Measurements from ENCODE around the gene GABRE. TPM values are rescaled to one million over a fixed set of nuclear protein-coding genes. Genes with fewer than 3 reads are reported as not detected.

GABRE gene
- total and polyA plus RNA-seq, 2 of the 13 experiments (the other 11 are each of a cell fraction or from before 2014, with no cell fraction given): 12.2 to 66.2 TPM

DNA sequence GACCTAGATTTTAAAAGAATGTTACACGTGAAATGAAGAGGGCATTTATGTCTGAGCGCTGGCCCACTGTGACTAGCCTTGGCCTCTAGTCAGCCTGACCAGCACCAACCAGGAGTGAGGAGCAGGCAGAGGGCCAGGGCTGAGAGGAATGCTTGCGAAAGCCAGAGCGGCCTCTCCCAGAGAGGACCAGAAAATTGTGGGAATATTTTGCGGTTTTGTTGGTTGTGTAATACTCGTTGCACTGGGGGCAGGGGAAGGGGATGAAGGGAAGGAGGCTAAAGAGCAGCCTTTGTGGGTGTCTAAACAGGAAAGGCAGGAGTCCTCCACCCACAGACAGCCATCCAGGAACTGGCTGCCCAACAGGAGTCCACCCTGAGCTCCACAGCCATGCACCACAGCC is 3.8 kb downstream of the GABRE start (continued):
- no peak for TF ChIP-seq LCORL (IDR thresholded peaks at IDR 0.05)
- TF ChIP-seq LCORL (CRISPR knock-in tag; IDR thresholded peaks at IDR 0.05): peak; percentile 76; the same call in 1 of the 2 replicates
- TF ChIP-seq POLR2G (IDR thresholded peaks at IDR 0.05; ENCODE audit: low read depth, low read length): no peak
- TF ChIP-seq TCF7 (IDR thresholded peaks at IDR 0.05; ENCODE audit: low read depth): peak; percentile 39
- 0 out of 2 replicates have a peak, but pooled peaks have one; percentile 23 for TF ChIP-seq KDM6A (CRISPR knock-in tag; IDR thresholded peaks at IDR 0.05; ENCODE audit: low read depth)
- TF ChIP-seq ZKSCAN8 (CRISPR knock-in tag; IDR thresholded peaks at IDR 0.05; ENCODE audit: borderline replicate concordance): 0 out of 2 replicates have a peak, but pooled peaks have one; percentile 25
- no peak for TF ChIP-seq ZFP36L1 (CRISPR knock-in tag; IDR thresholded peaks at IDR 0.05)
- peak; percentile 28 for TF ChIP-seq TBL1XR1 (IDR thresholded peaks at IDR 0.05; ENCODE audit: borderline replicate concordance, low read length, partially characterized antibody)
- peak; percentile 93 for TF ChIP-seq PPARG (CRISPR knock-in tag; conservative IDR thresholded peaks at IDR 0.05)
- TF ChIP-seq MAFF (IDR thresholded peaks at IDR 0.05; ENCODE audit: low read depth, low read length): no peak
- TF ChIP-seq, protein P1, sequence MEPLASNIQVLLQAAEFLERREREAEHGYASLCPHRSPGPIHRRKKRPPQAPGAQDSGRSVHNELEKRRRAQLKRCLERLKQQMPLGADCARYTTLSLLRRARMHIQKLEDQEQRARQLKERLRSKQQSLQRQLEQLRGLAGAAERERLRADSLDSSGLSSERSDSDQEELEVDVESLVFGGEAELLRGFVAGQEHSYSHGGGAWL (CRISPR knock-in tag; IDR thresholded peaks at IDR 0.05): no peak
- TF ChIP-seq FOXA1 (IDR thresholded peaks at IDR 0.05): no peak
- 0 out of 2 replicates have a peak, but pooled peaks have one; percentile 5 for TF ChIP-seq FOXA1 (CRISPR knock-in tag; IDR thresholded peaks at IDR 0.05)
- no peak for TF ChIP-seq NR2C2 (CRISPR knock-in tag; IDR thresholded peaks at IDR 0.05; ENCODE audit: borderline replicate concordance)
- TF ChIP-seq, protein P2, sequence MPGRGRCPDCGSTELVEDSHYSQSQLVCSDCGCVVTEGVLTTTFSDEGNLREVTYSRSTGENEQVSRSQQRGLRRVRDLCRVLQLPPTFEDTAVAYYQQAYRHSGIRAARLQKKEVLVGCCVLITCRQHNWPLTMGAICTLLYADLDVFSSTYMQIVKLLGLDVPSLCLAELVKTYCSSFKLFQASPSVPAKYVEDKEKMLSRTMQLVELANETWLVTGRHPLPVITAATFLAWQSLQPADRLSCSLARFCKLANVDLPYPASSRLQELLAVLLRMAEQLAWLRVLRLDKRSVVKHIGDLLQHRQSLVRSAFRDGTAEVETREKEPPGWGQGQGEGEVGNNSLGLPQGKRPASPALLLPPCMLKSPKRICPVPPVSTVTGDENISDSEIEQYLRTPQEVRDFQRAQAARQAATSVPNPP (CRISPR knock-in tag; IDR thresholded peaks at IDR 0.05): no peak
- TF ChIP-seq IRF2 (CRISPR knock-in tag; IDR thresholded peaks at IDR 0.05): peak; percentile 49; the same call in 1 of the 2 replicates
- TF ChIP-seq, protein P3, sequence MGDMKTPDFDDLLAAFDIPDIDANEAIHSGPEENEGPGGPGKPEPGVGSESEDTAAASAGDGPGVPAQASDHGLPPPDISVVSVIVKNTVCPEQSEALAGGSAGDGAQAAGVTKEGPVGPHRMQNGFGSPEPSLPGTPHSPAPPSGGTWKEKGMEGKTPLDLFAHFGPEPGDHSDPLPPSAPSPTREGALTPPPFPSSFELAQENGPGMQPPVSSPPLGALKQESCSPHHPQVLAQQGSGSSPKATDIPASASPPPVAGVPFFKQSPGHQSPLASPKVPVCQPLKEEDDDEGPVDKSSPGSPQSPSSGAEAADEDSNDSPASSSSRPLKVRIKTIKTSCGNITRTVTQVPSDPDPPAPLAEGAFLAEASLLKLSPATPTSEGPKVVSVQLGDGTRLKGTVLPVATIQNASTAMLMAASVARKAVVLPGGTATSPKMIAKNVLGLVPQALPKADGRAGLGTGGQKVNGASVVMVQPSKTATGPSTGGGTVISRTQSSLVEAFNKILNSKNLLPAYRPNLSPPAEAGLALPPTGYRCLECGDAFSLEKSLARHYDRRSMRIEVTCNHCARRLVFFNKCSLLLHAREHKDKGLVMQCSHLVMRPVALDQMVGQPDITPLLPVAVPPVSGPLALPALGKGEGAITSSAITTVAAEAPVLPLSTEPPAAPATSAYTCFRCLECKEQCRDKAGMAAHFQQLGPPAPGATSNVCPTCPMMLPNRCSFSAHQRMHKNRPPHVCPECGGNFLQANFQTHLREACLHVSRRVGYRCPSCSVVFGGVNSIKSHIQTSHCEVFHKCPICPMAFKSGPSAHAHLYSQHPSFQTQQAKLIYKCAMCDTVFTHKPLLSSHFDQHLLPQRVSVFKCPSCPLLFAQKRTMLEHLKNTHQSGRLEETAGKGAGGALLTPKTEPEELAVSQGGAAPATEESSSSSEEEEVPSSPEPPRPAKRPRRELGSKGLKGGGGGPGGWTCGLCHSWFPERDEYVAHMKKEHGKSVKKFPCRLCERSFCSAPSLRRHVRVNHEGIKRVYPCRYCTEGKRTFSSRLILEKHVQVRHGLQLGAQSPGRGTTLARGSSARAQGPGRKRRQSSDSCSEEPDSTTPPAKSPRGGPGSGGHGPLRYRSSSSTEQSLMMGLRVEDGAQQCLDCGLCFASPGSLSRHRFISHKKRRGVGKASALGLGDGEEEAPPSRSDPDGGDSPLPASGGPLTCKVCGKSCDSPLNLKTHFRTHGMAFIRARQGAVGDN (CRISPR knock-in tag; IDR thresholded peaks at IDR 0.05): peak; percentile 66
- TF ChIP-seq, protein P4, sequence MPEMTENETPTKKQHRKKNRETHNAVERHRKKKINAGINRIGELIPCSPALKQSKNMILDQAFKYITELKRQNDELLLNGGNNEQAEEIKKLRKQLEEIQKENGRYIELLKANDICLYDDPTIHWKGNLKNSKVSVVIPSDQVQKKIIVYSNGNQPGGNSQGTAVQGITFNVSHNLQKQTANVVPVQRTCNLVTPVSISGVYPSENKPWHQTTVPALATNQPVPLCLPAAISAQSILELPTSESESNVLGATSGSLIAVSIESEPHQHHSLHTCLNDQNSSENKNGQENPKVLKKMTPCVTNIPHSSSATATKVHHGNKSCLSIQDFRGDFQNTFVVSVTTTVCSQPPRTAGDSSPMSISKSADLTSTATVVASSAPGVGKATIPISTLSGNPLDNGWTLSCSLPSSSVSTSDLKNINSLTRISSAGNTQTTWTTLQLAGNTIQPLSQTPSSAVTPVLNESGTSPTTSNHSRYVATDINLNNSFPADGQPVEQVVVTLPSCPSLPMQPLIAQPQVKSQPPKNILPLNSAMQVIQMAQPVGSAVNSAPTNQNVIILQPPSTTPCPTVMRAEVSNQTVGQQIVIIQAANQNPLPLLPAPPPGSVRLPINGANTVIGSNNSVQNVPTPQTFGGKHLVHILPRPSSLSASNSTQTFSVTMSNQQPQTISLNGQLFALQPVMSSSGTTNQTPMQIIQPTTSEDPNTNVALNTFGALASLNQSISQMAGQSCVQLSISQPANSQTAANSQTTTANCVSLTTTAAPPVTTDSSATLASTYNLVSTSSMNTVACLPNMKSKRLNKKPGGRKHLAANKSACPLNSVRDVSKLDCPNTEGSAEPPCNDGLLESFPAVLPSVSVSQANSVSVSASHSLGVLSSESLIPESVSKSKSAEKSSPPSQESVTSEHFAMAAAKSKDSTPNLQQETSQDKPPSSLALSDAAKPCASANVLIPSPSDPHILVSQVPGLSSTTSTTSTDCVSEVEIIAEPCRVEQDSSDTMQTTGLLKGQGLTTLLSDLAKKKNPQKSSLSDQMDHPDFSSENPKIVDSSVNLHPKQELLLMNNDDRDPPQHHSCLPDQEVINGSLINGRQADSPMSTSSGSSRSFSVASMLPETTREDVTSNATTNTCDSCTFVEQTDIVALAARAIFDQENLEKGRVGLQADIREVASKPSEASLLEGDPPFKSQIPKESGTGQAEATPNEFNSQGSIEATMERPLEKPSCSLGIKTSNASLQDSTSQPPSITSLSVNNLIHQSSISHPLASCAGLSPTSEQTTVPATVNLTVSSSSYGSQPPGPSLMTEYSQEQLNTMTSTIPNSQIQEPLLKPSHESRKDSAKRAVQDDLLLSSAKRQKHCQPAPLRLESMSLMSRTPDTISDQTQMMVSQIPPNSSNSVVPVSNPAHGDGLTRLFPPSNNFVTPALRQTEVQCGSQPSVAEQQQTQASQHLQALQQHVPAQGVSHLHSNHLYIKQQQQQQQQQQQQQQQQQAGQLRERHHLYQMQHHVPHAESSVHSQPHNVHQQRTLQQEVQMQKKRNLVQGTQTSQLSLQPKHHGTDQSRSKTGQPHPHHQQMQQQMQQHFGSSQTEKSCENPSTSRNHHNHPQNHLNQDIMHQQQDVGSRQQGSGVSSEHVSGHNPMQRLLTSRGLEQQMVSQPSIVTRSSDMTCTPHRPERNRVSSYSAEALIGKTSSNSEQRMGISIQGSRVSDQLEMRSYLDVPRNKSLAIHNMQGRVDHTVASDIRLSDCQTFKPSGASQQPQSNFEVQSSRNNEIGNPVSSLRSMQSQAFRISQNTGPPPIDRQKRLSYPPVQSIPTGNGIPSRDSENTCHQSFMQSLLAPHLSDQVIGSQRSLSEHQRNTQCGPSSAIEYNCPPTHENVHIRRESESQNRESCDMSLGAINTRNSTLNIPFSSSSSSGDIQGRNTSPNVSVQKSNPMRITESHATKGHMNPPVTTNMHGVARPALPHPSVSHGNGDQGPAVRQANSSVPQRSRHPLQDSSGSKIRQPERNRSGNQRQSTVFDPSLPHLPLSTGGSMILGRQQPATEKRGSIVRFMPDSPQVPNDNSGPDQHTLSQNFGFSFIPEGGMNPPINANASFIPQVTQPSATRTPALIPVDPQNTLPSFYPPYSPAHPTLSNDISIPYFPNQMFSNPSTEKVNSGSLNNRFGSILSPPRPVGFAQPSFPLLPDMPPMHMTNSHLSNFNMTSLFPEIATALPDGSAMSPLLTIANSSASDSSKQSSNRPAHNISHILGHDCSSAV (CRISPR knock-in tag; IDR thresholded peaks at IDR 0.05; ENCODE audit: borderline replicate concordance): no peak

Data from HepG2 (cell line).